ENCODE data around the gene PADI1.

The PADI1 gene

GRCh38 chr1:17258758-17259130 lies 53.8 kb downstream of the PADI1 start:
- DNase-seq (ENCODE audit: low read depth, low spot score): no peak
- no peak for TF ChIP-seq CTCF (IDR thresholded peaks at IDR 0.05; ENCODE audit: low read depth, low read length)
- in situ Hi-C loops (cut with HindIII; ENCODE audit: low sequenced_read_pairs): no loop called here

GRCh38 chr1:17259233-17259873 lies 54.4 kb downstream of the PADI1 start:
- in situ Hi-C loops (cut with HindIII; ENCODE audit: low sequenced_read_pairs): no loop called here
- no peak for TF ChIP-seq CTCF (IDR thresholded peaks at IDR 0.05; ENCODE audit: low read depth, low read length)
- H3K4me3 ChIP-seq (ENCODE audit: low read depth, low read length): no peak overlapping the region
- peak; percentile 18 for DNase-seq (ENCODE audit: low read depth, low spot score)

More at GRCh38 chr1:17258758-17259130, 53.8 kb downstream of the PADI1 start:
- no peak overlapping the region for H3K4me3 ChIP-seq (ENCODE audit: low read depth, low read length)

- no peak for TF ChIP-seq CTCF (IDR thresholded peaks at IDR 0.05; ENCODE audit: low read depth, low read length)
- in situ Hi-C loops (cut with HindIII; ENCODE audit: low sequenced_read_pairs): no loop called here
- DNase-seq (ENCODE audit: low read depth, low spot score): no peak
- H3K4me3 ChIP-seq (ENCODE audit: low read depth, low read length): no peak overlapping the region
Observed at GRCh38 chr1:17260264-17260663, 55.3 kb downstream of the PADI1 start.

- no peak for DNase-seq (ENCODE audit: low read depth, low spot score)
- no peak for TF ChIP-seq CTCF (IDR thresholded peaks at IDR 0.05; ENCODE audit: low read depth, low read length)
- no peak overlapping the region for H3K4me3 ChIP-seq (ENCODE audit: low read depth, low read length)
- in situ Hi-C loops (cut with HindIII; ENCODE audit: low sequenced_read_pairs): no loop called here
Observed at GRCh38 chr1:17260738-17261137, 55.8 kb downstream of the PADI1 start.

- TF ChIP-seq CTCF (IDR thresholded peaks at IDR 0.05; ENCODE audit: low read depth, low read length): no peak
- DNase-seq (ENCODE audit: low read depth, low spot score): no peak
- H3K4me3 ChIP-seq (ENCODE audit: low read depth, low read length): no peak overlapping the region
- in situ Hi-C loops (cut with HindIII; ENCODE audit: low sequenced_read_pairs): no loop called here
Observed at GRCh38 chr1:17263936-17264335, 59.0 kb downstream of the PADI1 start.

- TF ChIP-seq CTCF (IDR thresholded peaks at IDR 0.05; ENCODE audit: low read depth, low read length): no peak
- in situ Hi-C loops (cut with HindIII; ENCODE audit: low sequenced_read_pairs): no loop called here
- no peak overlapping the region for H3K4me3 ChIP-seq (ENCODE audit: low read depth, low read length)
- no peak for DNase-seq (ENCODE audit: low read depth, low spot score)
Observed at GRCh38 chr1:17264470-17264869, 59.5 kb downstream of the PADI1 start.

All from astrocyte of the spinal cord (primary cell).